Thoracic aorta endothelial cell (primary cell): ENCODE results near the gene ESPNL. TPM values are rescaled to one million over a fixed set of nuclear protein-coding genes. Genes with fewer than 3 reads are reported as not detected.

Experiments used
- total RNA-seq: library from RNA; depleted of rRNA; stranded (reverse); fragments of >200 nt; gene quantifications from 2 replicates; pipeline ENCODE4 v1.2.3, GENCODE V29; 2012

Gene ESPNL, protein sequence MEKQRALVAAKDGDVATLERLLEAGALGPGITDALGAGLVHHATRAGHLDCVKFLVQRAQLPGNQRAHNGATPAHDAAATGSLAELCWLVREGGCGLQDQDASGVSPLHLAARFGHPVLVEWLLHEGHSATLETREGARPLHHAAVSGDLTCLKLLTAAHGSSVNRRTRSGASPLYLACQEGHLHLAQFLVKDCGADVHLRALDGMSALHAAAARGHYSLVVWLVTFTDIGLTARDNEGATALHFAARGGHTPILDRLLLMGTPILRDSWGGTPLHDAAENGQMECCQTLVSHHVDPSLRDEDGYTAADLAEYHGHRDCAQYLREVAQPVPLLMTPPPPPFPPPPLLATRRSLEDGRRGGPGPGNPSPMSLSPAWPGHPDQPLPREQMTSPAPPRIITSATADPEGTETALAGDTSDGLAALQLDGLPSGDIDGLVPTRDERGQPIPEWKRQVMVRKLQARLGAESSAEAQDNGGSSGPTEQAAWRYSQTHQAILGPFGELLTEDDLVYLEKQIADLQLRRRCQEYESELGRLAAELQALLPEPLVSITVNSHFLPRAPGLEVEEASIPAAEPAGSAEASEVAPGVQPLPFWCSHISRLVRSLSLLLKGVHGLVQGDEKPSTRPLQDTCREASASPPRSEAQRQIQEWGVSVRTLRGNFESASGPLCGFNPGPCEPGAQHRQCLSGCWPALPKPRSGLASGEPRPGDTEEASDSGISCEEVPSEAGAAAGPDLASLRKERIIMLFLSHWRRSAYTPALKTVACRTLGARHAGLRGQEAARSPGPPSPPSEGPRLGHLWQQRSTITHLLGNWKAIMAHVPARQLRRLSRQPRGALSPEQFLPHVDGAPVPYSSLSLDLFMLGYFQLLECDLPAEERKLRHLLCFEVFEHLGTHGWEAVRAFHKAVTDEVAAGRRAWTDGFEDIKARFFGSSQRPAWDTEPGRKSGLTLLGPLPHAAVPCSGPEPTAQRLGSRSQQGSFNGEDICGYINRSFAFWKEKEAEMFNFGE
- under 0.01 TPM in 1 of 2 replicates, not detected in the other for total RNA-seq

DNA sequence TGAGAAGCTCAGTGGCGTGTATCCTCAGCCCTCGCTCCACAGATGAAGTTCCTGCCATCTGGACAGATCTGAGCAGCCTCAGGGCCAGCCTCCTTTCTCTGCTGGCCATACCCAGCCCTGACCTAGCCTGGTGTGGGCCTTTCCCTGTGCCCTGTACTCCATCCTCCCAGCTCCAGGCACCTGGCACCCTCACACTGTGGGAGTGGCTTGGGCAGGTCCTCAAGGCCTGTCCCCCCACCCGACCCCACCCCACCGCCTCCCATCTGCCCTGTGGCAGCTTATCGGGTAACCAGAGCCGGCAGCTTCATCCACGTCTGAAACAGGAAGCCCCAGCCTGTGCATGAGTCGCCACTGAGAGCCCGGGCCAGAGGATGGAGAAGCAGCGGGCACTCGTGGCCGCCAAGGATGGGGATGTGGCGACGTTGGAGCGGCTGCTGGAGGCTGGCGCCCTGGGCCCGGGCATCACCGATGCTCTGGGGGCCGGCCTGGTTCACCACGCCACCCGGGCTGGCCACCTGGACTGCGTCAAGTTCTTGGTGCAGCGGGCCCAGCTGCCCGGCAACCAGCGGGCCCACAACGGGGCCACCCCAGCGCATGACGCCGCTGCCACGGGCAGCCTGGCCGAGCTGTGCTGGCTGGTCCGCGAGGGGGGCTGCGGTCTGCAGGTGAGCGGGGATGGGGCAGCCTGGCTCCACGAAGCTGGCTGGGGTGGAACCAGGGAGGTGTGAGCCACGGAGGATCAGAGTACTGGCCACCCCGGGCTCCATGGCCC, at the start of gene ESPNL:
Gene ESPNL, plus strand, starts transcription at position 292 of the 772 bp plus-strand sequence. Its CDS starts 80 bp downstream, at position 372.

DNA sequence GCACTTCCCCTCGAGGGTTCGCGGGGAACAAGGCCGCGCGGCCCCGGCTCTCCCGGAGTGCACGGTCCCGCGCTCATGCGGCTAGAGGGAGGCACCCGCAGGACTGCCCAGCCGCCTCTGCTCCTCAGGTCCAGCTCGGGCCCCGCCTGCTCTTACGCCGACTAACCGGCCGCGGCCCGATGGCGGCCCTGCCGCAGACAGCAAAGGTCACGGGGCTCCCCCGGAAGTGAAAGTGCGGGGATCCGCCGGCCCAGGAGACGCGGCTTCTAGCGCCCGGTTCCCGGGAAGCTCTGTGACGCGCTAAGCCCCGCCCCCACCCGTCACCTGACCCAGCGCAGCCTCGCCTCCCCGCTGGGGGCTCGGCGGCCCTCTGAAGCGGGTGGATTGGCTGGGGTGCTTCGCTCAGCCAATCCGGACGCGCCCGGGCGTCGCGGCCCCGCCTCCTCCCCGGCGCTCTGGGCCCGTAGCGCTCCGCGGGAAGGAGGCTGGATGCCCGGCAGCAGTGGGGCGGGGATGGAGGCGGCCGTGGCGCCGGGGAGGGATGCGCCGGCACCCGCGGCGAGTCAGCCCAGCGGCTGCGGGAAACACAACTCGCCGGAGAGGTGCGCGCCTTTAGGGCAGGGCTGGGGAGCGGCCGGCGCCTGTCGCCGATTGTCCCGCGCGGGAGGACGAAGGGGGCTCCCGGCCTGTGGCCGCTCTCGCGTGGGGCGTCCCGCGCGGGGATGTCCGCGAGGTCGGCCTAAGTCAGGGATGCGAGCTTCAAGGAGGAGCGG, 39.4 kb upstream of the ESPNL start, which contains the start of gene SCLY:
Gene SCLY, plus strand, starts transcription at position 460 of the 773 bp plus-strand sequence. Its CDS starts 54 bp downstream, at position 514.

DNA sequence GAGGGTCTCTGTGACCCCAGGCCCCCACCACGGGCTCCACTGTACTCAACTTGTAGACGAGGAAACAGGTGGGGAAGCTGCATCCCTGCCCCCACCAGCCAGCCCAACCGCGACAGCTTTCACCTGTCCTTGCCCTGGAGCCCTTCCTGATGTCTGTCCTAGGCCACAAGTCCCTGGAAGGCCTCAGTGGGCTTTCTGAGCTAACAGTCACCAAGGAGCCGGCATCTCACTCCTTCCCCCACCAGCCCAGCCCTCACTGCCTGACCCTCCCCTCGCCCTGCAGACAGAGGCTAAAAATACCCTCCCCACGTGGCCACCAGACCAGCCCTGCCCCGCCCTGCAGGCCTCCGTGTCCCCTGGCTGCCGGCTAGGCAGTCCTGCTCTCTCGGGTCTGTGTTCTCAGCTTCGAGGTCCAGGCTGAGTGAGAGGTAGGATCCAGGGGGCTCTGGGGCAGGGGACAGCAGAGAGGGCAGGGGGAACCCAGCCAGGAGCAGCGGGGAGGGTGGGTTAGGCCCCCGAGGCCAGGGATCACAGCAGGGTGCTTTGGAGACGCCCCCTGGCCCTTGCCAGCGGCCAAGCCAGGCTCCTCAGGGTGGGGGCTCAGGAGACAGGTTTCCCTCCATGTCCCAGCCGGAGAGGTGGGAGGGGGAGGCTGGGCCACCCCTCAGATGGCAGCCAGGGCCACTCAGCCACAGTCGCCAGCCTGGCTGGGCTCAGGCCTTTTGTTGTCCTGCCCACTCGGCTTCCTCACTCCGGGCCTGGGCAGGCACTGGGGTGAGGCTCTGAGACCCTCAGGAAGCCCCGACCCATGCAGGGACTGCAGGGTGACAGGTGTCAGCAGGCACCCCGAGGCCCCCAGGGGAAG, 38.4 kb downstream of the ESPNL start, which contains the start of gene KLHL30:
Gene KLHL30, plus strand, starts transcription at position 338 of the 865 bp plus-strand sequence. CDS start 2,087 bp downstream, outside the sequence.

DNA sequence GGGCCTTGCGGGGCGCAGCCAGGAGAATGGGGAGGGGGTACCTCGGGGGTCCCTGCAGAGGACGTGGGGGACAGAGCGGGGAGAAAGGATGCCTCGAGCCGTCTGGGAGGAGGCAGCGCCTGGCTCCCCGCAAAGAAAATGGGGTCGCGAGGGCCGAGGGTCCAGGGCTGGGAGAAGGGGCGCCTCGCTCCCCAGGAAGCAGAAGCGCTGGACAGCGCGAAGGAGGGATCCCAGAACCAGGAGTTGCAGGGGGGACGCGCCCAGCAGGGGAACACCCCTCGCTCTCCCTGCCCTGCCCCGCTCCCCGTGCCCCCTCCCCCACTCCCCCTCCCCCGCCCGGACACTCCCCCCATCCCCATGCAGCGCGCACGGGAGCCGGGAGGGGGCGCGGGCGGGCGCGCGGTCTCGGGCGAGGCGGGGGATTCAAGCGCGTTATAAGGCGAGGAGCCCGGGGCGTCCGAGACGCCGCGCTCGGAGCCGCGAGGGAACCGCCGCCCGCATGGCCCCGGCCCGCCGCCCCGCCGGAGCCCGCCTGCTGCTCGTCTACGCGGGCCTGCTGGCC, 58.5 kb downstream of the ESPNL start, which contains the start of gene ERFE:
Gene ERFE, plus strand, starts transcription at position 462 of the 562 bp plus-strand sequence. Its CDS starts 38 bp downstream, at position 500.

Other genes starting within 250 kb of the ESPNL start
- not detected in 2 replicates for gene RAMP1, start 240.7 kb upstream of the ESPNL start, total RNA-seq
- gene UBE2F, start 133.3 kb upstream of the ESPNL start, total RNA-seq, result 61.4 and 63.2 TPM in 2 replicates
- gene SCLY, start 39.3 kb upstream of the ESPNL start, total RNA-seq, result 23.0 and 26.3 TPM in 2 replicates
- not detected in 2 replicates for gene KLHL30, start 38.3 kb downstream of the ESPNL start, total RNA-seq
- gene ERFE, start 58.6 kb downstream of the ESPNL start, total RNA-seq, result 0.79 and 1.2 TPM in 2 replicates
- 28.6 and 32.8 TPM in 2 replicates for gene ILKAP, start 103.4 kb downstream of the ESPNL start, total RNA-seq
- gene HES6, start 139.7 kb downstream of the ESPNL start, total RNA-seq, result 4.7 and 4.8 TPM in 2 replicates
- 2.7 and 2.8 TPM in 2 replicates for gene PER2, start 188.3 kb downstream of the ESPNL start, total RNA-seq
- 8.5 and 10.4 TPM in 2 replicates for gene TRAF3IP1, start 220.2 kb downstream of the ESPNL start, total RNA-seq